8988T (cell line): ENCODE data around the gene TALDO1.
A peak's percentile ranks its signal among the peaks of the same experiment; 100 is the strongest.

Experiments
- DNase-seq: peaks from one replicate; pipeline ENCODE4 v3.0.0; 2011

TALDO1 gene

DNA sequence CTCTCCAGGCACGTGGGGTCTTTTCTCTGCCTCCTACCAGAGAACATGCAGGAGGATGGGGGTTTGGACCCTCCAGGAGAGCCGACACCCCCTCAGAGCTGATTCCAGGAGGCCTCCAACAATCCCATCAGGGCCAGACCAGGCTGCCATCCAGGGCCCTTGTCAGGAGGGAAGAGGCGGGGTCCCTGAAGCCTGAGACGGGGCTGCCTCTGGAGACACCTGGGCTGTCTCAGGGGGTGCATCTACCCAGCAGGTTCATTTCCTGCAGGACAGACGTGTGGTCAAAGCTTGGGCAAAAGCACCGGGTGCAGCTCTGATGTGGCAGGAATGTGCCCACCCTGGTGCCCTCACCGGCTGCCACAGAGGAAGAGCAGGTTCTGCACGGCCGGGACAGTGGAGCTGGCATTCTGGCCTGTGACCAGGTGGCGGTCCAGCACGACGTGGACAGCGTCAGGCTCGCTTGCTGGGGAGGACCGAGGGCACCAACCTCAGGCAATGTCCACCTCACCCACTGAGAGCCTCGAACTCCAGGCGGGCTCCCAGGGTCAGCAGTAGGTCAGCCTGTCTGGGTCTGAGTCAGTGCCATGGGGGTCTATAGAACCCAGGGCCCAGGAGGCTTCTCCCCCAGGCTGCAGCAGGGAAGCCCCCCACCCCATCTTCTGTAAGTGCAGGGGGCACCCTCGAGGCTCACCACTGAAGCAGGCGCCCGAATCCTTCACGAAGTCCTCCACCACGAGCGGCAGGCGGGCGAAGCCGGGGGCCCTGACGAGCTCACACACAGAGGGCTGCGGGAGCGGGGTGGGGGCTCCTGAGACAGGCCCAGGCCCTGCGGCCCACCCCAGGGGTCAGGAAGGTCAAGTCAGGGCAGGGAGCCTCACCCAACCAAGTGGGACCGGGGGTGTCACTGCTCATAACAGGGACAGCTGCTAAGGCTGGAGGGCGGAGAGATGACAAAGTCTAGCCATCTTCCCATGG, 23.7 kb downstream of the TALDO1 start:
- DNase-seq = no peak

DNA sequence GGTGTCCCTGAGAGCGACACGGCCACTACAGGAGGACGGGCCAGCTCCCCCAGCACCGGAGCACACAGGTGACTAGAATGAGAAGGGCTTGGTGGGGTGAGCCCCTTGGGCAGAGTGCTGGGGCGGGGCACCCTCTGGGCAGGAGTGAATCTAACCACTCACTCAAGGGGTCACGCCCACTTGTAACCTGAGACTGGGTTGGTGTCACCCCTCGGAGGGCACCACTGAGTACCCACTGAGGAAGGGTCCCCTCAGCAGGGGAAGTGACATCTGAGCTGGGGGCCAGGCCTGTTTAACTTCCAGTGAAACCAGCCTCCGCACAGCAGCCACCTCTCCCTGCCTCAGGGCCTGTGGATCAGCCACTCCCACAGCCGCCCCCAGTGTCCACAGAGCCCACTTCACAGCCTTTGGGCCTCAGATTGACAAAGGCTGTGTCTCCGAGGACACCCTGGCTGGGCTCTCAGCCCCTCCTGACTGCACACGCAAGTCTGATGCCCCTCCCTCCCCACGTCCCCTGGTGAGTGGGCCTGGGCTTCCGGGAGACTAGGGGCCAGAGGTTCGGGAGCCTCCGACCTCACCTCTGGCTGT, 24.4 kb downstream of the TALDO1 start:
- DNase-seq = no peak

GRCh38 chr11:772429-773390, 25.4 kb downstream of the TALDO1 start:
- no peak for DNase-seq

DNA sequence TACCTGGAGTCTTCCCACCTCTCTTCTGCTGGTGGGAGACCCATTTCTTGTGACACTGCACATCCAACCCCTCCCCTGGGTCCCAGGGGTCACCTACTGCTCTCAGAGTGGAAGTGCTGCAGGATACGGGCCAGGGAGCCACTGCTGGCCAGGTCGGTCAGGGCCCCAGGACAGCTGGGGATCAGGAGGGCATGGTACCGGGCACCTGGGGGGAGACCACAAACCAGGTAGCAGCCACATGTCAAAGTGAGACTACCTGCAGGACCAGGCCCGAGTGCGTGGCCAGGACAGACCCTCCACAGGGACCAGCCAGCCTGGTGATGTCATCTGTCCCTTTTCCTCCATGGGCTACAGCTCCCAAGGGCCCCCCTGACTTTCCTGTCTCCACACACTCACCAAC, 26.2 kb downstream of the TALDO1 start:
- no peak for DNase-seq

DNA sequence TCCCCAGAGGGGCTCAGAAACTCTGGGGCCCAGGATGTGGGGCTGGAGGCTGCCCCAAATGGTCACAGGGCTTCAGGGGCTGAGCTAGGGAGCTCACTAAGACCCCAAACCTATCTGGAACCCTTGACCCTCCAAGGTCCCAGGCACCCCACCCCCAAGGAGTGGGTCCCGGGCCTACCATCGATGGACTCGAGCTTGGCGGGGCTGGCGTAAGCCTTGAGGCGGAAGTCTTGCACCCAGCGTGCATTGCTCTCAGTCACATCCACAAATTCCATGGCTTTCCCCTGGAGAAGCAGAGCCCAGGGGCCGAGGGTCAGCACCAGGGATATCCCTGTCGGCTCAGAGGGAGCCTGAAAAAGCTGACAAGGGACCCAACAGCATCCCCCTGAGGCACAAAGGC, 26.6 kb downstream of the TALDO1 start:
- DNase-seq = no peak

GRCh38 chr11:774873-775592, 27.8 kb downstream of the TALDO1 start:
- no peak for DNase-seq

GRCh38 chr11:776263-776560, 28.9 kb downstream of the TALDO1 start:
- DNase-seq = no peak

DNA sequence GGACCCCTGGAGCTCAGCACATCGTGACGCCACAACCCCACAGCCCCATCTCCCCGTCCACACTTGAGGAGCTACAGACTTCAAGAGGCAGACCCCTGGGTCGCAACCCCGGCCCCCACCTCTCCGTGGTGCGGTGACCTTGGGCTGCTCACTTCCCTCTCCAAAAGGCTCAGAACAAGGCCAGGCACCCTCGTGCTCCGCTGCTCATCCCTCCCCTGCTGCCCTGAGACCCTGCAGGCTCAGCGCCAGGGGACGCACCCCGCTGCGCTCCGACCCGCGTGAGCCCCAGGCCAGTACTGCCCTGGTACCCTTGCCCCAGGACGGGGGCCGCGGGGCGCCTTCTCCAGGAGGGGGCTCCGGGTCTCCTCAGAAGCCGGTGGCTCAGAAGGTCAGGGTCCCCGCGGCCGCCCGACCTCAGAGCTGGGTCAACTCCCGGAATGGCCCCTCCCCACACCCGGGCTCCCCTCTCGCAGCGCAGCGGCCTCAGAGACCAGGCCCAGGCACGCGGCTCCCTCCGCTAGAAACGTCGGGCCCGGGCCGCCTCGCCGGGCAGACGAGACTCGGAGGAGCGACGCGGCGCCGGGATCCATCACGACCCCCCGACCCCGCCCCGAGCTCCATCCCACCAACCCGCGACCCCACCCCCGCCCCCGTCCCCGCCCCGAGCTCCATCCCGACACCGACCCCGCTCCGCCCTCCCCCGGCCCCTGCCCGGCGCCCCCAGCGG, 29.5 kb downstream of the TALDO1 start:
- peak; percentile 91 for DNase-seq

GRCh38 chr11:777288-778255, 30.3 kb downstream of the TALDO1 start, which contains the start of gene GATD1:
Gene GATD1, minus strand, starts transcription at chr11:777487. Its CDS starts 25 bp downstream, at chr11:777462.
- DNase-seq = peak; percentile 100

GRCh38 chr11:778976-779954, 32.0 kb downstream of the TALDO1 start:
- no peak for DNase-seq

DNA sequence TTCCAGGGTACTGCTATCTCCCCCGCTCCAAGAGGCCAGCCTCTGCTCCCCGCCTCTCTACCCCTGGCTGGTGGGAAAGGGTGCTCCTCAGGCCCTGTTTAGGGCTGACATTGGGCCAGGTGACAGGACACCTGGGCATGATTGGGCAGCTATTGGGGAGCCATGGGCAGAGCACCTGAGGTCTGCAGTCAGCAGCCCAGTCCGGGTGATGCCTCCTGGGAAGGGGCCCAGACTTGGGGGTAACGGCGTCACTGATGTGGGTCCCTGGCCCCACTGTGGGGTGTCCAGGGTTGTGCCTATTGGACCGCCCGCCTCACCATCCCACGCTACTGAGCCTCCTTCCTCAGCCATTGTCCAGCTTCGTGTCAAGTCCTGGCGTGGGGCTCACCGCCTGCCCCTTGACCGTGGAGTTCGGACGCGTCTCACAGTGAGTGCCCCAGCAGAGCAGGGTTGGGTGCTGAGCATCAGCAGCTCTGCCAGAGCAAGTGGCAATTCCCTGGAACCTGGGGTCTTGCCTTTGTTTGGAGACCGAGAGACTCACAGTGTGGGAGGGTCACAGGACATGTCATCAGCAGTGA, 32.8 kb downstream of the TALDO1 start:
- DNase-seq = no peak

- DNase-seq = no peak
These were observed 35.3 kb downstream of the TALDO1 start for GRCh38 chr11:782264-783174.

DNA sequence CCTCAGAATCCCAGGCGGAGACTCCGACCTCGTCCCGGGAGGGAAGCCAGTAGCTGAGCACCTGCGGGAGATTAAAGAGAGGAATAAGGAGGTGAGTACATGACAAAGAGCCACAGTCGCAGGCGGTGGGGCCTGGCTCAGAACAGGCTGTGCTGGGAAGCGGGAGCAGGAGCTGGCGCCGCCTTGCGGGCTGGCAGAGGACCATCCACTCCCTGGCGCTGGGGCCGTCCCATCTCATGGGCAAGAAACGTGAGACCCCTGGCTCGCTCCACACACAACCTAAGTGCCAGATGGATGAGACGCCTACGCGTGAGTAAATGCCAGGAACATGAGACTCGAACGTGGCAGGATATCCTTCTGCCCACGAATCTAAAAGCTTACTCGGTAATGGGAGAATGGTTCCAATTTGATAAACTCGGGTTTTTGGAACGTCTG, 36.3 kb downstream of the TALDO1 start:
- DNase-seq = peak; percentile 87

GRCh38 chr11:786235-787083, 39.2 kb downstream of the TALDO1 start:
- no peak for DNase-seq

- no peak for DNase-seq
These were observed 39.9 kb downstream of the TALDO1 start for GRCh38 chr11:787084-787675.

DNA sequence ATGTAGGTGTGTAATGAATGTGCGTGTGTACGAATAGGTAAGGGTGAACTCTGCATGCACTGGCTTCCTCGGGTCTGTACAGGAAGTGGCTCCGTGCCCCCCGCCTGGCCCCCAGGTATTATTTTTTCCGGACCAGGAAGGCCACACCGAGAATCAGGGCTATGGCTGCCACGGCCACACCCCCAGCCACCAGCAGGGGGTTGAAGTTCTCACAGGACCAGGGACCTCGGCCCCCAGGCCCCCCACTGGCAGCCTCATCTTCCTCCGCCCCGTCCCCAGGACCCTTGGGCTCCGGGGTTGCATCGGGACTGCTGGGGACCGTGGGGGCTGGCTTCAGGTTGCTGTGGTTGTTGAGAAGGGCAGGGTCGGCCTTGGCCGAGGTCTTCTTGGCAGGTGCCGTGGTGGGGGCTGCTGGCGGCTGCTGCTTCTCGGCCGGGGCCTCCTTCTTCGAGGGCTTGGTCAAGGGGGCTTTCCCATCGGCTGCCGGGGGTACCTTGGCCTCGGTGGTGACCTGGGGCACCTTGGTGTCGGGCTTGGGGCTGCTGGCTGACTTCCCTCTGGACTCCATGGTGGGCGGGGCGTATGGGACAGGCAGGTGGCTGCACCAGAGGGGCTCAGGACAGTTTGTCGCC, 40.9 kb downstream of the TALDO1 start:
- no peak for DNase-seq
